ENCODE results near the gene REV1. TPM values are rescaled to one million over a fixed set of nuclear protein-coding genes. Genes with fewer than 3 reads are reported as not detected.

REV1 gene
- total RNA-seq, 1 donor from 2014 or later, result 51.9 TPM

DNA sequence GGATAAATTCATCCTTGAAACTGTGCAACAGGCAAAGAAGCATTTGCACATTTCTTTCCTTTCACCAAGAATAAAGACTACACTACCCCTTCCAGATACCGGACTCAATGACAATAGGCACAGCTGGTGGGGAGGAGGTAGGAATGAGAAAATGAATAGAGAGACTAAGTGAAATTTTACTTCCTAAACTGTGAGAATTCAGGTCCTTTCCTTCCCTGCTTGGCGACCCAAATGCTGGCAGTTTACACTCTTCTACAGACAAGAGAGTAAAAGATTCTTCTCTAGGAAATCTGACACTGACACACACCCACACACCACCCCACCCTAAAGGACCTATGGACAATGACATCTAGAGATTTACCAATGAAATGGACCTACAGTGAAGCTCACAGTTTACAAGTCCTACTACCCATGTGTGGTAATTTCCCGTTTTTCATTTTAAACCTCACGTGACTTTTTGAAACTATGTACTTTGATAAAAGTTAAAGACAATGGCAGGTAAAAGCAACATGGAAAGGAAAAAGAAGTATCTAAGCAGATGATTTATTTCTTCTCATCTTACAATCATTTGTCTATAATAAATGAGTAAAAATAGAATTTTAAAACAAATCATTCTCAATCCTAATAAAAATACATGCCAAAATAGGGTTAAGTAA lies 27.9 kb downstream of the REV1 start:
- H3K79me2 ChIP-seq (ENCODE audit: low read depth), result peaks cover 72% of the 10 kb centered on the region
- H3K27ac Mint-ChIP-seq, result no peak overlapping the region

DNA sequence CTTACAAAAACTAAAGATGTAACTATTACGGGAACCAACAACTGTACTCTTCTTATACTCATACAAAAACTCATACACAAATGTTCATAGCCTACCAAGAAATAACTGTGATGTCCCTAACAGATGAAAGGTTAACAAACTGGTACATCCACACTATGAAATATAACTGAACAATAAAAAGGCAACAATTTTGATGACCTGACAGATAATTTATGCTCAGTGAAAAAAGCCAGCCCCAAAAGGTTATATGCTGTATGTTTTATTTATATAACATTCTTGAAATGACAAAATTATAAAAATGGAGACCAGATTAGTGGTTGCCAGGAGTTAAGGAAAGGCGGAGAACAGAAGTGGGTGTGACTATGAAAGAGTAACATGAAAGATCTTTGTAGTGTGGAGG lies 31.3 kb downstream of the REV1 start:
- no peak overlapping the region for H2AFZ ChIP-seq (replicated peaks)
- no peaks in the 10 kb centered on the region for H3K27me3 ChIP-seq
- Mint-ChIP-seq H3K27ac (no peak overlapping the region), H3K9me3 (peaks cover 8% of the 10 kb centered on the region), H3K36me3 (peaks cover 50% of the 10 kb centered on the region), H3K27me3 (ENCODE audit: insufficient read depth, low read depth) (no peaks in the 10 kb centered on the region), H3K4me3 (no peak overlapping the region), H3K4me1 (no peaks in the 10 kb centered on the region)
- H3K9me3 ChIP-seq (ENCODE audit: low read depth), result no peaks in the 10 kb centered on the region
- peaks cover 21% of the 10 kb centered on the region for H4K20me1 ChIP-seq (ENCODE audit: low read depth)
- H3K4me3 ChIP-seq, result no peak overlapping the region
- no peak overlapping the region for H3K9ac ChIP-seq
- peaks cover 54% of the 10 kb centered on the region for H3K79me2 ChIP-seq (ENCODE audit: low read depth)
- no peaks in the 10 kb centered on the region for H3K36me3 ChIP-seq
- TF ChIP-seq EZH2 (IDR thresholded peaks at IDR 0.05) (no peak), EZH2phosphoT487 (IDR thresholded peaks at IDR 0.05) (no peak)
- TF ChIP-seq, protein P1, sequence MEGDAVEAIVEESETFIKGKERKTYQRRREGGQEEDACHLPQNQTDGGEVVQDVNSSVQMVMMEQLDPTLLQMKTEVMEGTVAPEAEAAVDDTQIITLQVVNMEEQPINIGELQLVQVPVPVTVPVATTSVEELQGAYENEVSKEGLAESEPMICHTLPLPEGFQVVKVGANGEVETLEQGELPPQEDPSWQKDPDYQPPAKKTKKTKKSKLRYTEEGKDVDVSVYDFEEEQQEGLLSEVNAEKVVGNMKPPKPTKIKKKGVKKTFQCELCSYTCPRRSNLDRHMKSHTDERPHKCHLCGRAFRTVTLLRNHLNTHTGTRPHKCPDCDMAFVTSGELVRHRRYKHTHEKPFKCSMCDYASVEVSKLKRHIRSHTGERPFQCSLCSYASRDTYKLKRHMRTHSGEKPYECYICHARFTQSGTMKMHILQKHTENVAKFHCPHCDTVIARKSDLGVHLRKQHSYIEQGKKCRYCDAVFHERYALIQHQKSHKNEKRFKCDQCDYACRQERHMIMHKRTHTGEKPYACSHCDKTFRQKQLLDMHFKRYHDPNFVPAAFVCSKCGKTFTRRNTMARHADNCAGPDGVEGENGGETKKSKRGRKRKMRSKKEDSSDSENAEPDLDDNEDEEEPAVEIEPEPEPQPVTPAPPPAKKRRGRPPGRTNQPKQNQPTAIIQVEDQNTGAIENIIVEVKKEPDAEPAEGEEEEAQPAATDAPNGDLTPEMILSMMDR (IDR thresholded peaks at IDR 0.05), result no peak
- DNase-seq (ENCODE audit: low spot score), result no peak
- peaks cover 8% of the 10 kb centered on the region for H3K4me1 ChIP-seq
- no peak overlapping the region for H3K4me2 ChIP-seq
- H3F3A ChIP-seq (ENCODE audit: low read depth), result peaks cover 16% of the 10 kb centered on the region
- H3K27ac ChIP-seq, result no peak overlapping the region

More for the DNA sequence above, 27.9 kb downstream of the REV1 start:
- no peak overlapping the region for H2AFZ ChIP-seq (replicated peaks)
- Mint-ChIP-seq H3K4me3 (no peak overlapping the region), H3K36me3 (peaks cover 47% of the 10 kb centered on the region), H3K4me1 (no peaks in the 10 kb centered on the region), H3K9me3 (peaks cover 13% of the 10 kb centered on the region), H3K27me3 (ENCODE audit: insufficient read depth, low read depth) (no peaks in the 10 kb centered on the region)
- peak; percentile 20 for DNase-seq (ENCODE audit: low spot score)
- H3K9me3 ChIP-seq (ENCODE audit: low read depth), result no peaks in the 10 kb centered on the region
- no peak overlapping the region for H3K9ac ChIP-seq
- H3K27ac ChIP-seq, result peak overlapping the region; percentile 53
- H3K4me2 ChIP-seq, result peak overlapping the region; percentile 37
- no peaks in the 10 kb centered on the region for H3K36me3 ChIP-seq
- peaks cover 8% of the 10 kb centered on the region for H3K4me1 ChIP-seq
- peaks cover 16% of the 10 kb centered on the region for H4K20me1 ChIP-seq (ENCODE audit: low read depth)
- peaks cover 16% of the 10 kb centered on the region for H3F3A ChIP-seq (ENCODE audit: low read depth)
- H3K27me3 ChIP-seq, result no peaks in the 10 kb centered on the region
- TF ChIP-seq, protein P1 (IDR thresholded peaks at IDR 0.05), result no peak
- TF ChIP-seq EZH2phosphoT487 (IDR thresholded peaks at IDR 0.05) (no peak), EZH2 (IDR thresholded peaks at IDR 0.05) (no peak)
- no peak overlapping the region for H3K4me3 ChIP-seq

DNA sequence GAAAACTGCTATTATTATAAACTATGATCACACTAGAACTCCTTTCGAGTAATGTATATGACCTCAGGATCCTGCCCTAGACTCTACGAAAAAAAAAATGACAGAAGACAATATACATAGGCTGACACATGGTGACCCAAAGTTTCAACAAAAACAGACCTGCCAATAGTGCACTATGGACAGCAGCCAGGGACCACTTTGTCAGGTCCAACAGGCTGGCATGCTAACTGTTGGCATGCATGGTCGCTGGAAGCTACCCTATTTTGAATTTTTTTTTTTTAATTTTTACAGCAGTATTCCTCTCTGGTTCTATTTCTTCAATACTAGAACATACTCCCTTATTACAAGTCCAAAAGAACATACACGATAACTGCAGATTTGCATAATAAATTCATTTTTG lies 38.1 kb downstream of the REV1 start:
- Histone ChIP-seq H3K27ac (no peak overlapping the region), H3K36me3 (no peaks in the 10 kb centered on the region), H3K79me2 (ENCODE audit: low read depth) (peaks cover 40% of the 10 kb centered on the region), H3K4me2 (no peak overlapping the region), H3K4me3 (no peak overlapping the region), H3K9me3 (ENCODE audit: low read depth) (no peaks in the 10 kb centered on the region), H3K4me1 (no peaks in the 10 kb centered on the region), H3F3A (ENCODE audit: low read depth) (no peaks in the 10 kb centered on the region), H3K9ac (no peak overlapping the region), H4K20me1 (ENCODE audit: low read depth) (peaks cover 11% of the 10 kb centered on the region), H2AFZ (replicated peaks) (no peak overlapping the region), H3K27me3 (no peaks in the 10 kb centered on the region)
- Mint-ChIP-seq H3K4me3 (no peak overlapping the region), H3K27ac (peak overlapping the region; percentile 89), H3K9me3 (no peaks in the 10 kb centered on the region), H3K36me3 (peaks cover 37% of the 10 kb centered on the region), H3K4me1 (peaks cover 18% of the 10 kb centered on the region), H3K27me3 (ENCODE audit: insufficient read depth, low read depth) (no peaks in the 10 kb centered on the region)
- TF ChIP-seq, protein P1 (IDR thresholded peaks at IDR 0.05), result no peak
- TF ChIP-seq EZH2 (IDR thresholded peaks at IDR 0.05) (no peak), EZH2phosphoT487 (IDR thresholded peaks at IDR 0.05) (no peak)
- no peak for DNase-seq (ENCODE audit: low spot score)
